Measurements from ENCODE around the gene COA3. TPM values are rescaled to one million over a fixed set of nuclear protein-coding genes. Genes with fewer than 3 reads are reported as not detected.

Gene COA3
- total RNA-seq (2014; rRNA removed; shearing (Covaris generic)): 75.9 and 89.7 TPM in 2 replicates

GRCh38 chr17:42798383-42799380, at the start of gene COA3, which contains the start of gene CNTD1:
Gene COA3, minus strand, starts transcription at chr17:42798704. Its CDS starts 23 bp downstream, at chr17:42798681.
Gene CNTD1, plus strand, starts transcription at chr17:42798861. Its CDS starts 207 bp downstream, at chr17:42799068.
- peaks cover 3% of the 10 kb centered on the region for H3K27me3 ChIP-seq (ENCODE audit: control insufficient read depth, insufficient read depth, low read length)
- H3K4me3 ChIP-seq (ENCODE audit: insufficient read depth, low read depth, low read length): peak within 1 kb of the TSS; percentile 96
- H3K36me3 ChIP-seq (replicated peaks; ENCODE audit: control insufficient read depth, insufficient read depth, low read length): no peaks in the 10 kb centered on the region; the same call in 1 of the 2 replicates
- DNase-seq: peak; percentile 97

GRCh38 chr17:42848093-42848492, 49.6 kb upstream of the COA3 start:
- Histone ChIP-seq H3K27me3 (ENCODE audit: control insufficient read depth, insufficient read depth, low read length) (no peaks in the 10 kb centered on the region), H3K36me3 (replicated peaks; ENCODE audit: control insufficient read depth, insufficient read depth, low read length) (peaks cover 19% of the 10 kb centered on the region), H3K4me3 (ENCODE audit: insufficient read depth, low read depth, low read length) (no peak overlapping the region)
- no peak for DNase-seq

- Histone ChIP-seq H3K36me3 (replicated peaks; ENCODE audit: control insufficient read depth, insufficient read depth, low read length) (peaks cover 25% of the 10 kb centered on the region), H3K4me3 (ENCODE audit: insufficient read depth, low read depth, low read length) (no peak overlapping the region), H3K27me3 (ENCODE audit: control insufficient read depth, insufficient read depth, low read length) (no peaks in the 10 kb centered on the region)
- DNase-seq: no peak
Measured at GRCh38 chr17:42846594-42847280, 48.2 kb upstream of the COA3 start.

GRCh38 chr17:42845918-42846593, 47.6 kb upstream of the COA3 start:
- Histone ChIP-seq H3K27me3 (ENCODE audit: control insufficient read depth, insufficient read depth, low read length) (no peaks in the 10 kb centered on the region), H3K4me3 (ENCODE audit: insufficient read depth, low read depth, low read length) (no peak overlapping the region), H3K36me3 (replicated peaks; ENCODE audit: control insufficient read depth, insufficient read depth, low read length) (peaks cover 31% of the 10 kb centered on the region)
- DNase-seq: no peak

- no peak overlapping the region for H3K4me3 ChIP-seq (ENCODE audit: insufficient read depth, low read depth, low read length)
Measured at GRCh38 chr17:42845556-42845917, 47.0 kb upstream of the COA3 start.

GRCh38 chr17:42844761-42845555, 46.5 kb upstream of the COA3 start:
- Histone ChIP-seq H3K27me3 (ENCODE audit: control insufficient read depth, insufficient read depth, low read length) (no peaks in the 10 kb centered on the region), H3K36me3 (replicated peaks; ENCODE audit: control insufficient read depth, insufficient read depth, low read length) (peaks cover 31% of the 10 kb centered on the region), H3K4me3 (ENCODE audit: insufficient read depth, low read depth, low read length) (no peak overlapping the region)
- peak; percentile 35 for DNase-seq

More at GRCh38 chr17:42845556-42845917, 47.0 kb upstream of the COA3 start:
- Histone ChIP-seq H3K36me3 (replicated peaks; ENCODE audit: control insufficient read depth, insufficient read depth, low read length) (peaks cover 31% of the 10 kb centered on the region), H3K27me3 (ENCODE audit: control insufficient read depth, insufficient read depth, low read length) (no peaks in the 10 kb centered on the region)
- peak; percentile 19 for DNase-seq

- H3K36me3 ChIP-seq (replicated peaks; ENCODE audit: control insufficient read depth, insufficient read depth, low read length): peaks cover 33% of the 10 kb centered on the region
- no peak within 1 kb of the TSS for H3K4me3 ChIP-seq (ENCODE audit: insufficient read depth, low read depth, low read length)
- no peak for DNase-seq
- H3K27me3 ChIP-seq (ENCODE audit: control insufficient read depth, insufficient read depth, low read length): no peaks in the 10 kb centered on the region
Measured at GRCh38 chr17:42844271-42844670, 45.8 kb upstream of the COA3 start, which contains the start of gene AOC2. Gene AOC2, plus strand, starts transcription at chr17:42844580. Its CDS starts 47 bp downstream, at chr17:42844627.

GRCh38 chr17:42843358-42843934, 44.9 kb upstream of the COA3 start:
- Histone ChIP-seq H3K4me3 (ENCODE audit: insufficient read depth, low read depth, low read length) (no peak overlapping the region), H3K36me3 (replicated peaks; ENCODE audit: control insufficient read depth, insufficient read depth, low read length) (peaks cover 42% of the 10 kb centered on the region), H3K27me3 (ENCODE audit: control insufficient read depth, insufficient read depth, low read length) (no peaks in the 10 kb centered on the region)
- peak; percentile 91 for DNase-seq

GRCh38 chr17:42841975-42842685, 43.6 kb upstream of the COA3 start:
- H3K4me3 ChIP-seq (ENCODE audit: insufficient read depth, low read depth, low read length): no peak overlapping the region
- no peaks in the 10 kb centered on the region for H3K27me3 ChIP-seq (ENCODE audit: control insufficient read depth, insufficient read depth, low read length)
- no peak for DNase-seq
- H3K36me3 ChIP-seq (replicated peaks; ENCODE audit: control insufficient read depth, insufficient read depth, low read length): peaks cover 51% of the 10 kb centered on the region

- no peak for DNase-seq
- peaks cover 31% of the 10 kb centered on the region for H3K36me3 ChIP-seq (replicated peaks; ENCODE audit: control insufficient read depth, insufficient read depth, low read length)
Measured at GRCh38 chr17:42835732-42836131, 37.2 kb upstream of the COA3 start.

GRCh38 chr17:42833767-42834422, 35.4 kb upstream of the COA3 start:
- Histone ChIP-seq H3K4me3 (ENCODE audit: insufficient read depth, low read depth, low read length) (peak overlapping the region; percentile 99), H3K36me3 (replicated peaks; ENCODE audit: control insufficient read depth, insufficient read depth, low read length) (peaks cover 25% of the 10 kb centered on the region), H3K27me3 (ENCODE audit: control insufficient read depth, insufficient read depth, low read length) (no peaks in the 10 kb centered on the region)
- no peak for DNase-seq

More at GRCh38 chr17:42835732-42836131, 37.2 kb upstream of the COA3 start:
- H3K27me3 ChIP-seq (ENCODE audit: control insufficient read depth, insufficient read depth, low read length): no peaks in the 10 kb centered on the region
- H3K4me3 ChIP-seq (ENCODE audit: insufficient read depth, low read depth, low read length): no peak overlapping the region

GRCh38 chr17:42832934-42833766, 34.6 kb upstream of the COA3 start, which contains the start of gene PSME3:
Gene PSME3, plus strand, starts transcription at chr17:42833397. Its CDS starts 235 bp downstream, at chr17:42833632.
- peak within 1 kb of the TSS; percentile 99 for H3K4me3 ChIP-seq (ENCODE audit: insufficient read depth, low read depth, low read length)
- peak; percentile 96 for DNase-seq

More at GRCh38 chr17:42832934-42833766, 34.6 kb upstream of the COA3 start, which contains the start of gene PSME3:
- Histone ChIP-seq H3K36me3 (replicated peaks; ENCODE audit: control insufficient read depth, insufficient read depth, low read length) (peaks cover 19% of the 10 kb centered on the region), H3K27me3 (ENCODE audit: control insufficient read depth, insufficient read depth, low read length) (no peaks in the 10 kb centered on the region; the same call in 1 of the 2 replicates)

Data from H7 (cell line).